Epithelial cell of proximal tubule (primary cell): ENCODE results near the gene RASA4. TPM values are rescaled to one million over a fixed set of nuclear protein-coding genes. Genes with fewer than 3 reads are reported as not detected.

Experiments
- total RNA-seq: library from RNA; depleted of rRNA; stranded (reverse); fragments of >200 nt; gene quantifications from 2 replicates; pipeline ENCODE4 v1.2.3, GENCODE V29; 2015

The RASA4 gene
- total RNA-seq, 1 donor from 2014 or later: 8.1 TPM

Other genes with a start within 250 kb of the RASA4 start
- 13.2 and 16.1 TPM in 2 replicates for gene PRKRIP1, start 220.4 kb downstream of the RASA4 start, total RNA-seq
- gene ORAI2, start 183.2 kb downstream of the RASA4 start, total RNA-seq: 35.7 and 46.6 TPM in 2 replicates
- 19.3 and 26.9 TPM in 2 replicates for gene ALKBH4, start 151.9 kb downstream of the RASA4 start, total RNA-seq
- 27.9 and 30.1 TPM in 2 replicates for gene LRWD1, start 151.8 kb downstream of the RASA4 start, total RNA-seq
- gene POLR2J, start 137.8 kb downstream of the RASA4 start, total RNA-seq: 32.8 and 47.4 TPM in 2 replicates
- 1.4 and 2.3 TPM in 2 replicates for gene RASA4B, start 99.0 kb downstream of the RASA4 start, total RNA-seq
- 1.0 and 2.2 TPM in 2 replicates for gene UPK3BL2, start 73.1 kb downstream of the RASA4 start, total RNA-seq
- gene SPDYE2, start 65.5 kb downstream of the RASA4 start, total RNA-seq: not detected in 2 replicates
- 4.8 and 16.9 TPM in 2 replicates for gene POLR2J3, start 44.2 kb downstream of the RASA4 start, total RNA-seq
- gene UPK3BL1, start 26.0 kb upstream of the RASA4 start, total RNA-seq: 12.1 and 17.3 TPM in 2 replicates
- not detected in 2 replicates for gene SPDYE2B, start 33.6 kb upstream of the RASA4 start, total RNA-seq
- 1.3 TPM in 1 of 2 replicates, not detected in the other for gene POLR2J2, start 54.9 kb upstream of the RASA4 start, total RNA-seq
- 9.1 and 13.9 TPM in 2 replicates for gene FAM185A, start 132.2 kb upstream of the RASA4 start, total RNA-seq